ENCODE data around the gene TMEM272. TPM values are rescaled to one million over a fixed set of nuclear protein-coding genes. Genes with fewer than 3 reads are reported as not detected.

TMEM272 gene
- total and polyA plus RNA-seq, 9 of the 15 experiments (the other 6 are each of a cell fraction or from before 2014, with no cell fraction given), result 0.04 to 0.16 (median 0.06) TPM; not detected in 2

DNA sequence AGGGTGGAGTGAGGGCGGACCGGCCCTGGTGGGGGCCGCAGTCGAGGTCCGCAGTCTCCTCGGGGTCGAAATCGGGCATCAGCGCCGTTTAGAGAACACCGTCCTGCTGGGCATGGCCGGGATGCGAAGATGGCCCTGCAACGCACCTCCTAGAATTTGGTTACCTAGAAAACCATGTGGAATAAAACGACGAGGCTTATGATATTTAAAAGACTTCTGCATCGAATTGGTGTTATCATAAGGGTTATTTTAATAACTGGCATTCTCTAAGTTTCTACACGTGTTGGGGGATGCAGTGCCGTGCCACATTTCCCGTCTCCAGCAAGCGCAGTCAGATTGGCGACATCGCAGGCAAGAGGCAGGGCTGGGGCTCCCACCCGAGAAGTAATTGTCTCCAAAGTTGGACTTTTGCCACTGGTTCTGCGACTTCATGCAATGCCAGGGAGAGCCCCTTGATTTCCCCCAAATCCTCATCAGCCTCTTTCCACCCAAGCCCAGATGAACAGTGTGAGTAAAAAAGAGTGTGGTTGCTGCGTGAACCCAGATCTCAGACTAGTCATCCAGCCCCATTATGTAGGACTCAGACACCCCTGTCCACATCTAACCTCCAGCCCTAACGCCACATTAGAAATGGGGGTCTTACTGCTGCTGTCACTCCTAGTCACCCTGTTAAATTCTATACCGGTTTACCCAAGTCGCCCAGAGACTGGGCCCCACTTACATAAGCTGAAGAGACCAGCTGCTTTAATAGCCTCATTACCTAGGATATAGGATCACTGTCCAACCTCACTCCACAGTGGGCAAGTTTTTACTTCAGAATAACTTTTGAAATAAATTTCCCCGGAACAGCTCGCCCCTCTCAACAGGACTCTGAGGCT is 40.4 kb downstream of the TMEM272 start (continued):
- TF ChIP-seq, protein P1, sequence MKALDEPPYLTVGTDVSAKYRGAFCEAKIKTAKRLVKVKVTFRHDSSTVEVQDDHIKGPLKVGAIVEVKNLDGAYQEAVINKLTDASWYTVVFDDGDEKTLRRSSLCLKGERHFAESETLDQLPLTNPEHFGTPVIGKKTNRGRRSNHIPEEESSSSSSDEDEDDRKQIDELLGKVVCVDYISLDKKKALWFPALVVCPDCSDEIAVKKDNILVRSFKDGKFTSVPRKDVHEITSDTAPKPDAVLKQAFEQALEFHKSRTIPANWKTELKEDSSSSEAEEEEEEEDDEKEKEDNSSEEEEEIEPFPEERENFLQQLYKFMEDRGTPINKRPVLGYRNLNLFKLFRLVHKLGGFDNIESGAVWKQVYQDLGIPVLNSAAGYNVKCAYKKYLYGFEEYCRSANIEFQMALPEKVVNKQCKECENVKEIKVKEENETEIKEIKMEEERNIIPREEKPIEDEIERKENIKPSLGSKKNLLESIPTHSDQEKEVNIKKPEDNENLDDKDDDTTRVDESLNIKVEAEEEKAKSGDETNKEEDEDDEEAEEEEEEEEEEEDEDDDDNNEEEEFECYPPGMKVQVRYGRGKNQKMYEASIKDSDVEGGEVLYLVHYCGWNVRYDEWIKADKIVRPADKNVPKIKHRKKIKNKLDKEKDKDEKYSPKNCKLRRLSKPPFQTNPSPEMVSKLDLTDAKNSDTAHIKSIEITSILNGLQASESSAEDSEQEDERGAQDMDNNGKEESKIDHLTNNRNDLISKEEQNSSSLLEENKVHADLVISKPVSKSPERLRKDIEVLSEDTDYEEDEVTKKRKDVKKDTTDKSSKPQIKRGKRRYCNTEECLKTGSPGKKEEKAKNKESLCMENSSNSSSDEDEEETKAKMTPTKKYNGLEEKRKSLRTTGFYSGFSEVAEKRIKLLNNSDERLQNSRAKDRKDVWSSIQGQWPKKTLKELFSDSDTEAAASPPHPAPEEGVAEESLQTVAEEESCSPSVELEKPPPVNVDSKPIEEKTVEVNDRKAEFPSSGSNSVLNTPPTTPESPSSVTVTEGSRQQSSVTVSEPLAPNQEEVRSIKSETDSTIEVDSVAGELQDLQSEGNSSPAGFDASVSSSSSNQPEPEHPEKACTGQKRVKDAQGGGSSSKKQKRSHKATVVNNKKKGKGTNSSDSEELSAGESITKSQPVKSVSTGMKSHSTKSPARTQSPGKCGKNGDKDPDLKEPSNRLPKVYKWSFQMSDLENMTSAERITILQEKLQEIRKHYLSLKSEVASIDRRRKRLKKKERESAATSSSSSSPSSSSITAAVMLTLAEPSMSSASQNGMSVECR (CRISPR knock-in tag; IDR thresholded peaks at IDR 0.05), result no peak
- TF ChIP-seq ZNF316 (IDR thresholded peaks at IDR 0.05), result no peak
- TF ChIP-seq ZNF347 (CRISPR knock-in tag; IDR thresholded peaks at IDR 0.05; ENCODE audit: low read depth), result no peak
- TF ChIP-seq TCF3 (CRISPR knock-in tag; IDR thresholded peaks at IDR 0.05), result no peak
- TF ChIP-seq, protein P2, sequence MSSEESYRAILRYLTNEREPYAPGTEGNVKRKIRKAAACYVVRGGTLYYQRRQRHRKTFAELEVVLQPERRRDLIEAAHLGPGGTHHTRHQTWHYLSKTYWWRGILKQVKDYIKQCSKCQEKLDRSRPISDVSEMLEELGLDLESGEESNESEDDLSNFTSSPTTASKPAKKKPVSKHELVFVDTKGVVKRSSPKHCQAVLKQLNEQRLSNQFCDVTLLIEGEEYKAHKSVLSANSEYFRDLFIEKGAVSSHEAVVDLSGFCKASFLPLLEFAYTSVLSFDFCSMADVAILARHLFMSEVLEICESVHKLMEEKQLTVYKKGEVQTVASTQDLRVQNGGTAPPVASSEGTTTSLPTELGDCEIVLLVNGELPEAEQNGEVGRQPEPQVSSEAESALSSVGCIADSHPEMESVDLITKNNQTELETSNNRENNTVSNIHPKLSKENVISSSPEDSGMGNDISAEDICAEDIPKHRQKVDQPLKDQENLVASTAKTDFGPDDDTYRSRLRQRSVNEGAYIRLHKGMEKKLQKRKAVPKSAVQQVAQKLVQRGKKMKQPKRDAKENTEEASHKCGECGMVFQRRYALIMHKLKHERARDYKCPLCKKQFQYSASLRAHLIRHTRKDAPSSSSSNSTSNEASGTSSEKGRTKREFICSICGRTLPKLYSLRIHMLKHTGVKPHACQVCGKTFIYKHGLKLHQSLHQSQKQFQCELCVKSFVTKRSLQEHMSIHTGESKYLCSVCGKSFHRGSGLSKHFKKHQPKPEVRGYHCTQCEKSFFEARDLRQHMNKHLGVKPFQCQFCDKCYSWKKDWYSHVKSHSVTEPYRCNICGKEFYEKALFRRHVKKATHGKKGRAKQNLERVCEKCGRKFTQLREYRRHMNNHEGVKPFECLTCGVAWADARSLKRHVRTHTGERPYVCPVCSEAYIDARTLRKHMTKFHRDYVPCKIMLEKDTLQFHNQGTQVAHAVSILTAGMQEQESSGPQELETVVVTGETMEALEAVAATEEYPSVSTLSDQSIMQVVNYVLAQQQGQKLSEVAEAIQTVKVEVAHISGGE (CRISPR knock-in tag; IDR thresholded peaks at IDR 0.05), result no peak
- TF ChIP-seq, protein P3, sequence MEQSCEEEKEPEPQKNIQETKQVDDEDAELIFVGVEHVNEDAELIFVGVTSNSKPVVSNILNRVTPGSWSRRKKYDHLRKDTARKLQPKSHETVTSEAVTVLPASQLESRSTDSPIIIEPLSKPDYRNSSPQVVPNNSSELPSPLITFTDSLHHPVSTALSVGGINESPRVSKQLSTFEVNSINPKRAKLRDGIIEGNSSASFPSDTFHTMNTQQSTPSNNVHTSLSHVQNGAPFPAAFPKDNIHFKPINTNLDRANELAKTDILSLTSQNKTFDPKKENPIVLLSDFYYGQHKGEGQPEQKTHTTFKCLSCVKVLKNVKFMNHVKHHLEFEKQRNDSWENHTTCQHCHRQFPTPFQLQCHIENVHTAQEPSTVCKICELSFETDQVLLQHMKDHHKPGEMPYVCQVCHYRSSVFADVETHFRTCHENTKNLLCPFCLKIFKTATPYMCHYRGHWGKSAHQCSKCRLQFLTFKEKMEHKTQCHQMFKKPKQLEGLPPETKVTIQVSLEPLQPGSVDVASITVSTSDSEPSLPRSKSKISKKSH (CRISPR knock-in tag; IDR thresholded peaks at IDR 0.05), result no peak
- no peak for TF ChIP-seq KLF6 (CRISPR knock-in tag; IDR thresholded peaks at IDR 0.05; ENCODE audit: borderline replicate concordance)
- TF ChIP-seq, protein P4, sequence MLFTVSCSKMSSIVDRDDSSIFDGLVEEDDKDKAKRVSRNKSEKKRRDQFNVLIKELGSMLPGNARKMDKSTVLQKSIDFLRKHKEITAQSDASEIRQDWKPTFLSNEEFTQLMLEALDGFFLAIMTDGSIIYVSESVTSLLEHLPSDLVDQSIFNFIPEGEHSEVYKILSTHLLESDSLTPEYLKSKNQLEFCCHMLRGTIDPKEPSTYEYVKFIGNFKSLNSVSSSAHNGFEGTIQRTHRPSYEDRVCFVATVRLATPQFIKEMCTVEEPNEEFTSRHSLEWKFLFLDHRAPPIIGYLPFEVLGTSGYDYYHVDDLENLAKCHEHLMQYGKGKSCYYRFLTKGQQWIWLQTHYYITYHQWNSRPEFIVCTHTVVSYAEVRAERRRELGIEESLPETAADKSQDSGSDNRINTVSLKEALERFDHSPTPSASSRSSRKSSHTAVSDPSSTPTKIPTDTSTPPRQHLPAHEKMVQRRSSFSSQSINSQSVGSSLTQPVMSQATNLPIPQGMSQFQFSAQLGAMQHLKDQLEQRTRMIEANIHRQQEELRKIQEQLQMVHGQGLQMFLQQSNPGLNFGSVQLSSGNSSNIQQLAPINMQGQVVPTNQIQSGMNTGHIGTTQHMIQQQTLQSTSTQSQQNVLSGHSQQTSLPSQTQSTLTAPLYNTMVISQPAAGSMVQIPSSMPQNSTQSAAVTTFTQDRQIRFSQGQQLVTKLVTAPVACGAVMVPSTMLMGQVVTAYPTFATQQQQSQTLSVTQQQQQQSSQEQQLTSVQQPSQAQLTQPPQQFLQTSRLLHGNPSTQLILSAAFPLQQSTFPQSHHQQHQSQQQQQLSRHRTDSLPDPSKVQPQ (CRISPR knock-in tag; IDR thresholded peaks at IDR 0.05; ENCODE audit: borderline replicate concordance), result no peak
- no peak for TF ChIP-seq EWSR1 (IDR thresholded peaks at IDR 0.05; ENCODE audit: borderline replicate concordance, low read depth, partially characterized antibody)
- TF ChIP-seq CEBPB (tag; IDR thresholded peaks at IDR 0.05), result 0 out of 2 replicates have a peak, but pooled peaks have one; percentile 23
- no peak for TF ChIP-seq FOS (IDR thresholded peaks at IDR 0.05; ENCODE audit: extremely low read depth, insufficient read length)
- no peak for TF ChIP-seq ZNF217 (CRISPR knock-in tag; IDR thresholded peaks at IDR 0.05)
